HCT116 (cell line): Measurements from ENCODE around the gene COL5A1. TPM values are rescaled to one million over a fixed set of nuclear protein-coding genes. Genes with fewer than 3 reads are reported as not detected.

Source experiments
- ATAC-seq: fragments of 200-7000 bp; cut with Tn5 transposase; 2 replicates; pipeline ENCODE4 v1.9.1; 2020; ENCODE audit warnings: mild to moderate bottlenecking, moderate library complexity
- BruUV-seq: library from RNA; stranded (reverse); fragments of 400-500 nt; replicated peaks from 2 replicates; lab custom pipeline; 2021; lab: Mats Ljungman, UMichigan
- CTCF ChIA-PET: fragments of 300-600 bp; sonication (Branson Sonifier 250); formaldehyde crosslinking; loops from one replicate; lab custom pipeline; 2021; ENCODE audit warnings: antibody characterized with exemption; lab: Charles Lee
- POLR2A ChIA-PET: fragments of 300-600, 350-600 bp; sonication (Branson Sonifier 250); formaldehyde crosslinking; loops from one replicate; lab custom pipeline; 2021; ENCODE audit warnings: antibody characterized with exemption; lab: Charles Lee
- RAD21 ChIA-PET, 2 experiments: fragments of 300-600 bp; sonication (Branson Sonifier 250); formaldehyde crosslinking; loops; one replicate each; lab custom pipeline; 2023; ENCODE audit warnings: low total read pairs in 2 of 2; ENCODE audit not compliant: uncharacterized antibody in 2 of 2, unreplicated experiment in 2 of 2, low non-redundant PET in 1 of 2; lab: Charles Lee
- DNase-seq: peaks from one replicate; pipeline ENCODE4 v3.0.0-alpha.2; 2010; ENCODE audit warnings: low read depth, low spot score
- H2AFZ ChIP-seq: fragments of 200-600 bp; shearing (Covaris generic), sonication (generic); 2 replicates; pipeline ENCODE4 v1.6.1; 2017; ENCODE audit warnings: low read depth, mixed run types, mixed read lengths, antibody characterized with exemption, low read length; ENCODE audit not compliant: poor library complexity, severe bottlenecking
- H3K27ac ChIP-seq: 2 replicates; pipeline ENCODE4 v1.5.1; 2012; ENCODE audit warnings: low read depth, low read length
- H3K27me3 ChIP-seq: fragments of 200-600 bp; sonication (generic); 2 replicates; pipeline ENCODE4 v1.6.1; 2016; ENCODE audit warnings: mixed run types, low read length, mixed read lengths; ENCODE audit not compliant: insufficient read depth
- H3K36me3 ChIP-seq, 2 experiments: fragments of 200-500 bp in 1 of 2; fragments of 200-600 bp in 1 of 2; sonication (Bioruptor generic) in 1 of 2; sonication (generic) in 1 of 2; 2 replicates each; pipeline versions ENCODE4 v1.5.1 to v1.6.1; 2014 to 2016; ENCODE audit warnings: low read length in 2 of 2, inconsistent platforms in 1 of 2, mixed read lengths in 1 of 2, mixed run types in 1 of 2; ENCODE audit not compliant: insufficient read depth in 2 of 2, control insufficient read depth in 1 of 2
- H3K4me1 ChIP-seq, 2 experiments: fragments of 200-600 bp in 1 of 2; sonication (generic) in 1 of 2; 2 replicates each; pipeline versions ENCODE4 v1.5.1 to v1.6.1; 2012 to 2017; ENCODE audit warnings: low read length in 2 of 2, inconsistent platforms in 1 of 2, mild to moderate bottlenecking in 1 of 2, mixed read lengths in 1 of 2, mixed run types in 1 of 2, moderate library complexity in 1 of 2; ENCODE audit not compliant: insufficient read depth in 2 of 2, control insufficient read depth in 1 of 2
- H3K4me2 ChIP-seq: fragments of 200-600 bp; sonication (generic); 2 replicates; pipeline ENCODE4 v1.6.1; 2017; ENCODE audit warnings: mixed run types, low read length, mixed read lengths
- H3K4me3 ChIP-seq, 2 experiments: fragments of 200-600 bp in 1 of 2; sonication (generic) in 1 of 2; replicated peaks in 1 of 2; 2 replicates each; pipeline ENCODE4 v1.5.1; 2011 to 2016; ENCODE audit warnings: low read length in 2 of 2, control low read depth in 1 of 2, low read depth in 1 of 2, mild to moderate bottlenecking in 1 of 2, mixed read lengths in 1 of 2, mixed run types in 1 of 2
- H3K79me2 ChIP-seq: fragments of 200-600 bp; sonication (generic); 2 replicates; pipeline ENCODE4 v1.6.1; 2017; ENCODE audit warnings: mild to moderate bottlenecking, mixed run types, low read length, moderate library complexity, mixed read lengths; ENCODE audit not compliant: insufficient read depth
- H3K9ac ChIP-seq: fragments of 200-600 bp; sonication (generic); 2 replicates; pipeline ENCODE4 v1.6.1; 2016; ENCODE audit warnings: low read length, mixed read lengths
- H3K9me2 ChIP-seq: fragments of 200-600 bp; sonication (generic), shearing (Covaris generic); 2 replicates; pipeline ENCODE4 v1.6.1; 2017; ENCODE audit warnings: mixed run types, mild to moderate bottlenecking, moderate library complexity; ENCODE audit not compliant: insufficient read depth
- H3K9me3 ChIP-seq, 2 experiments: fragments of 200-500 bp in 1 of 2; fragments of 200-600 bp in 1 of 2; sonication (Bioruptor generic) in 1 of 2; sonication (generic) in 1 of 2; 2 replicates each; pipeline ENCODE4 v1.6.1; 2014 to 2017; ENCODE audit warnings: low read length in 2 of 2, mixed read lengths in 2 of 2, inconsistent platforms in 1 of 2, low read depth in 1 of 2, mild to moderate bottlenecking in 1 of 2, mixed run types in 1 of 2, moderate library complexity in 1 of 2; ENCODE audit not compliant: control insufficient read depth in 1 of 2, insufficient read depth in 1 of 2
- H4K20me1 ChIP-seq: fragments of 200-600 bp; sonication (generic), shearing (Covaris generic); 2 replicates; pipeline ENCODE4 v1.6.1; 2017; ENCODE audit warnings: mixed run types, mild to moderate bottlenecking, moderate library complexity; ENCODE audit not compliant: insufficient read depth
- CEBPB ChIP-seq: IDR thresholded peaks from 2 replicates; pipeline ENCODE4 v1.6.1; 2012; ENCODE audit warnings: low read depth
- CTCF ChIP-seq, 3 experiments: fragments of 200-600 bp in 1 of 3; sonication (generic) in 1 of 3; IDR thresholded peaks in 2 of 3; conservative IDR thresholded peaks in 1 of 3; 2 replicates each; pipeline ENCODE4 v1.5.1; 2012 to 2017; ENCODE audit warnings: low read depth in 2 of 3, low read length in 2 of 3, antibody characterized with exemption in 1 of 3, borderline replicate concordance in 1 of 3, control low read depth in 1 of 3, mild to moderate bottlenecking in 1 of 3, mixed read lengths in 1 of 3, mixed run types in 1 of 3, moderate library complexity in 1 of 3; ENCODE audit not compliant: insufficient read depth in 1 of 3
- ELF1 ChIP-seq: IDR thresholded peaks from 2 replicates; pipeline ENCODE4 v1.6.1; 2012; ENCODE audit warnings: low read depth, borderline replicate concordance
- RAD21 ChIP-seq: IDR thresholded peaks from 2 replicates; pipeline ENCODE4 v1.6.1; 2012; ENCODE audit warnings: low read depth, mild to moderate bottlenecking
- SIN3A ChIP-seq: IDR thresholded peaks from 2 replicates; pipeline ENCODE4 v1.6.1; 2012; ENCODE audit warnings: low read depth
- SP1 ChIP-seq: IDR thresholded peaks from 2 replicates; pipeline ENCODE4 v1.6.1; 2012; ENCODE audit warnings: low read depth
- SRF ChIP-seq: IDR thresholded peaks from 2 replicates; pipeline ENCODE4 v1.6.1; 2012; ENCODE audit warnings: low read depth
- TCF7L2 ChIP-seq: IDR thresholded peaks from 2 replicates; pipeline ENCODE4 v1.7.0; 2011; ENCODE audit warnings: borderline replicate concordance, inconsistent platforms; ENCODE audit not compliant: insufficient read depth, insufficient read length; ENCODE audit errors: extremely low read depth
- intact Hi-C: fragments of 100-400 bp; cut with micrococcal nuclease; formaldehyde crosslinking; loops from 2 replicates; pipeline ENCODE4 v1.10.0; 2022
- total RNA-seq: library from RNA; stranded (reverse); gene quantifications from one replicate; pipeline ENCODE4 v1.2.1, GENCODE V29; 2021; ENCODE audit not compliant: unreplicated experiment
- TF ChIP-seq, protein P1 (sequence below): IDR thresholded peaks from 2 replicates; pipeline ENCODE4 v1.6.1; 2012
- TF ChIP-seq, protein P2 (sequence below): IDR thresholded peaks from 2 replicates; pipeline ENCODE4 v1.6.1; 2012

The COL5A1 gene
- total RNA-seq, 1 experiment from 2014 or later = 0.30 TPM

DNA sequence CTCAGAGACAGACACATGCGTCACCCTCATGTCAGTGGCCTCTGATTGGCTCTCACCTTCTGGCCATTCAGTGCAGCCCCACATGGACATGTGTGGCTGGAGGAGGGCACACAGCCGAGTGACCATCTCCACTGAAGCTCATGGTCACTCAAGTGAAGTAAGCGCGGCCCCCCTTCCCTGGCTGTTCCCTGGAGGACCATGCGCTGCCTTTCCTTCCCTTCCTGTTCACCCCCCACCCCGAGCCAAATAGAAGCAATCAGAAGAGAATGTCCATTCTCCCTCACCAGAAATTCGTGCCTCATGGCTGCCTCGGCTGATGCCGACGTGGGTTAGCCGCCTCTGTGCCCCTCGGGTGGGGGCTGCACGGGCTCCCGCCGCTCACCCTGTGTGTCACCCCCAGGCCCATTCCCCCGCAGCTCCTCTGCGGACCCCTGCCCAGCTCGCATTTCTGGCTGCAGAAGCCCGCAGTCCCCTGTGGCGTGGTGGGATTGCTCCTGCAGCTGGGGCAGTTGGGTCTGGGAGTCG lies 12.5 kb upstream of the COL5A1 start:
- POLR2A ChIA-PET = no interaction called here
- BruUV-seq = no TSS peak

More for the DNA sequence above, 12.5 kb upstream of the COL5A1 start:
- ChIA-PET CTCF (no interaction called here), RAD21 (no interaction called here)
- Histone ChIP-seq H3K4me1 (peaks cover 0 to 15% of the 10 kb centered on the region in 2 experiments; a peak in 2 of 4 replicates), H2AFZ (no peak overlapping the region), H3K4me2 (no peak overlapping the region), H3K79me2 (no peaks in the 10 kb centered on the region), H3K36me3 (no peaks in the 10 kb centered on the region), H3K9ac (no peak overlapping the region), H3K4me3 (no peak overlapping the region), H3K27me3 (no peaks in the 10 kb centered on the region), H4K20me1 (no peaks in the 10 kb centered on the region), H3K27ac (no peak overlapping the region), H3K9me3 (no peaks in the 10 kb centered on the region), H3K9me2 (no peaks in the 10 kb centered on the region)
- TF ChIP-seq, protein P1, sequence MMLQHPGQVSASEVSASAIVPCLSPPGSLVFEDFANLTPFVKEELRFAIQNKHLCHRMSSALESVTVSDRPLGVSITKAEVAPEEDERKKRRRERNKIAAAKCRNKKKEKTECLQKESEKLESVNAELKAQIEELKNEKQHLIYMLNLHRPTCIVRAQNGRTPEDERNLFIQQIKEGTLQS = no peak
- TF ChIP-seq CEBPB (no peak), TCF7L2 (no peak), RAD21 (no peak), CTCF (IDR thresholded peaks at IDR 0.05 in 2 of 3, conservative IDR thresholded peaks at IDR 0.05 in 1 of 3; ENCODE audit: borderline replicate concordance in 1 of 3, insufficient read depth in 1 of 3, low read depth in 2 of 3, low read length in 2 of 3) (no peak), SRF (no peak), SIN3A (no peak), SP1 (no peak), ELF1 (no peak)
- TF ChIP-seq, protein P2, sequence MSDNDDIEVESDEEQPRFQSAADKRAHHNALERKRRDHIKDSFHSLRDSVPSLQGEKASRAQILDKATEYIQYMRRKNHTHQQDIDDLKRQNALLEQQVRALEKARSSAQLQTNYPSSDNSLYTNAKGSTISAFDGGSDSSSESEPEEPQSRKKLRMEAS = no peak
- no peak for DNase-seq
- no peak for ATAC-seq
- intact Hi-C loops = no loop called here
